ENCODE measurements around the gene SP6.

The SP6 gene

DNA sequence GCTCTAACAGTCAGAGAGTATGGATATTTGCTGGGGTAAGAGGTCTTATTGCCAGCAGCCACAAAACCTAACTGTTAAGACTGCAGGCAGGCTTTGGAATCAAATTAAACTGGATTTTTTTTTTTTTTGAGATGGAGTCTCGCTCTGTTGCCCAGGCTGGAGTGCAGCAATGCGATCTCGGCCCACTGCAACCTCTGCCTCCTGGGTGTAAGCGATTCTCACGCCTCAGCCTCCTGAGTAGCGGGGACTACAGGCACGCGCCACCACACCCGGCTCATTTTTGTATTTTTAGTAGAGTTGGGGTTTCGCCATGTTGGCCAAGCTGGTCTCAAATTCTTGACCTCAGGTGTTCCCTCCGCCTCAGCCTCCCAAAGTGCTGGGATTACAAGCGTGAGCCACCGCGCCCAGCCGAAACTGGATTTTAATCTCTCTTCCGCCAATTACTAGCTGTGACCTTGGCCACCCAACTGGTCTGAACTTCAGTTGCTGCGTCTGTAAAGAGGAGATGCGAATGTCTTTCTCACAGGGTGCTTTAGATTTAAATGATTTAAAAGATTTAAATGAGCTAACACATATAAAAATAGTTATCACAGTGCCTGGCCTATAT lies 20.5 kb downstream of the SP6 start:
- Histone ChIP-seq H3K9ac (ENCODE audit: low read length) (peak overlapping the region; percentile 84), H3K27me3 (ENCODE audit: low read depth, low read length) (no peaks in the 10 kb centered on the region), H3K79me2 (ENCODE audit: low read length) (peaks cover 28% of the 10 kb centered on the region), H3K9me3 (ENCODE audit: insufficient read depth, low read length) (no peaks in the 10 kb centered on the region), H3K27ac (ENCODE audit: low read length) (peak overlapping the region; percentile 42; the same call in 1 of the 2 replicates), H3K36me3 (replicated peaks; ENCODE audit: low read depth, low read length) (peaks cover 16% of the 10 kb centered on the region), H3K4me3 (ENCODE audit: low read length) (peak overlapping the region; percentile 95), H4K20me1 (ENCODE audit: insufficient read depth, low read length) (no peaks in the 10 kb centered on the region), H3K4me2 (ENCODE audit: low read length) (peak overlapping the region; percentile 73), H2AFZ (ENCODE audit: low read depth, low read length) (no peak overlapping the region), H3K4me1 (ENCODE audit: low read length) (peaks cover 17% of the 10 kb centered on the region)
- TF ChIP-seq, protein P1, sequence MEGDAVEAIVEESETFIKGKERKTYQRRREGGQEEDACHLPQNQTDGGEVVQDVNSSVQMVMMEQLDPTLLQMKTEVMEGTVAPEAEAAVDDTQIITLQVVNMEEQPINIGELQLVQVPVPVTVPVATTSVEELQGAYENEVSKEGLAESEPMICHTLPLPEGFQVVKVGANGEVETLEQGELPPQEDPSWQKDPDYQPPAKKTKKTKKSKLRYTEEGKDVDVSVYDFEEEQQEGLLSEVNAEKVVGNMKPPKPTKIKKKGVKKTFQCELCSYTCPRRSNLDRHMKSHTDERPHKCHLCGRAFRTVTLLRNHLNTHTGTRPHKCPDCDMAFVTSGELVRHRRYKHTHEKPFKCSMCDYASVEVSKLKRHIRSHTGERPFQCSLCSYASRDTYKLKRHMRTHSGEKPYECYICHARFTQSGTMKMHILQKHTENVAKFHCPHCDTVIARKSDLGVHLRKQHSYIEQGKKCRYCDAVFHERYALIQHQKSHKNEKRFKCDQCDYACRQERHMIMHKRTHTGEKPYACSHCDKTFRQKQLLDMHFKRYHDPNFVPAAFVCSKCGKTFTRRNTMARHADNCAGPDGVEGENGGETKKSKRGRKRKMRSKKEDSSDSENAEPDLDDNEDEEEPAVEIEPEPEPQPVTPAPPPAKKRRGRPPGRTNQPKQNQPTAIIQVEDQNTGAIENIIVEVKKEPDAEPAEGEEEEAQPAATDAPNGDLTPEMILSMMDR (IDR thresholded peaks at IDR 0.05; ENCODE audit: low read depth, low read length) = no peak
- TF ChIP-seq EZH2phosphoT487 (IDR thresholded peaks at IDR 0.05; ENCODE audit: low read depth) = no peak

DNA sequence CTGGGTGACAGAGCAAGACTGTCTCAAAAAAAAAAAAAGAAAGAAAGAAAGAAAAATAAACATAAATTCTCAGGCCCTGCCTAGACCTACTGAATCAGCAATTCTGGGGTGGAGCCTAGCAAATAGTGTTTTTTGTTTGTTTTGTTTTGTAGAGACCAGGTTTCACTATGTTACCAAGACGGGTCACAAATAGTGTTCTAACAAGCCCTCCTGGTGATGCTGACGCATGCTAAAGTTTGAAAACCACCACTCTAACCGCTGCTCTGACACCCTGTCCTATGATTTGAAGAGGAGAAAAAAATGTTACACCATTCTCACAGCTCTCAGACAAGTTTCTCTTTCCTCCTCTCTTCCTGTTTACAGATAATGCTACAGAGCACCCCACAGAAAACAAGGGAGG lies 21.1 kb downstream of the SP6 start:
- Histone ChIP-seq H3K9ac (ENCODE audit: low read length) (no peak overlapping the region), H2AFZ (ENCODE audit: low read depth, low read length) (no peak overlapping the region), H3K27me3 (ENCODE audit: low read depth, low read length) (no peaks in the 10 kb centered on the region), H3K4me1 (ENCODE audit: low read length) (peaks cover 17% of the 10 kb centered on the region), H3K4me3 (ENCODE audit: low read length) (no peak overlapping the region), H3K27ac (ENCODE audit: low read length) (no peak overlapping the region), H3K36me3 (replicated peaks; ENCODE audit: low read depth, low read length) (peaks cover 18% of the 10 kb centered on the region), H4K20me1 (ENCODE audit: insufficient read depth, low read length) (no peaks in the 10 kb centered on the region), H3K9me3 (ENCODE audit: insufficient read depth, low read length) (no peaks in the 10 kb centered on the region), H3K79me2 (ENCODE audit: low read length) (peaks cover 28% of the 10 kb centered on the region), H3K4me2 (ENCODE audit: low read length) (peak overlapping the region; percentile 73; the same call in 1 of the 2 replicates)
- TF ChIP-seq, protein P1 (IDR thresholded peaks at IDR 0.05; ENCODE audit: low read depth, low read length) = no peak
- TF ChIP-seq EZH2phosphoT487 (IDR thresholded peaks at IDR 0.05; ENCODE audit: low read depth) = no peak

DNA sequence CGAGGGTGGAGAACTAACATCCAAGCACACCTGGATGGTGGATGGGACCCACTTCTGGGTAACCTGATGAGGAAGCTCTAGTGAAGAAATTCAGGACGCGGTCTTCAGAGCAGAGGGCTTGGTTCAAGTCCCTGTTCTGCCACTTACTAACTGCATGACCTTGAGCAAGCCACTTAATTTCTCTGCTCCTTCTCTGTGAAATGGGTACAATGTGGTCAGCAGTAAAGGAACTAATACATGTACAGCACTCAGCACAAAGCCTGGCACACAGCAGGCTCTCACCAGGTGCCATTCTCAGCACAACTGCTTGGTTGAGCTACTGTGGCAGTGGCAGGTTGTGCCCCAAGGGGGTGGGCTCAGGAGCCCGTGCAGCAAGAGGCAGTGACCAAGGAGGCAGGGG lies 27.4 kb downstream of the SP6 start:
- Histone ChIP-seq H3K27ac (ENCODE audit: low read length) (no peak overlapping the region), H4K20me1 (ENCODE audit: insufficient read depth, low read length) (no peaks in the 10 kb centered on the region), H3K79me2 (ENCODE audit: low read length) (0 out of 2 replicates have a peak, but pooled peaks cover 3% of the 10 kb centered on the region), H3K4me1 (ENCODE audit: low read length) (peaks cover 18% of the 10 kb centered on the region), H3K9ac (ENCODE audit: low read length) (no peak overlapping the region), H3K9me3 (ENCODE audit: insufficient read depth, low read length) (no peaks in the 10 kb centered on the region), H3K4me2 (ENCODE audit: low read length) (no peak overlapping the region), H2AFZ (ENCODE audit: low read depth, low read length) (no peak overlapping the region), H3K4me3 (ENCODE audit: low read length) (no peak overlapping the region), H3K36me3 (replicated peaks; ENCODE audit: low read depth, low read length) (peaks cover 21% of the 10 kb centered on the region), H3K27me3 (ENCODE audit: low read depth, low read length) (no peaks in the 10 kb centered on the region)
- TF ChIP-seq EZH2phosphoT487 (IDR thresholded peaks at IDR 0.05; ENCODE audit: low read depth) = no peak
- TF ChIP-seq, protein P1 (IDR thresholded peaks at IDR 0.05; ENCODE audit: low read depth, low read length) = no peak

DNA sequence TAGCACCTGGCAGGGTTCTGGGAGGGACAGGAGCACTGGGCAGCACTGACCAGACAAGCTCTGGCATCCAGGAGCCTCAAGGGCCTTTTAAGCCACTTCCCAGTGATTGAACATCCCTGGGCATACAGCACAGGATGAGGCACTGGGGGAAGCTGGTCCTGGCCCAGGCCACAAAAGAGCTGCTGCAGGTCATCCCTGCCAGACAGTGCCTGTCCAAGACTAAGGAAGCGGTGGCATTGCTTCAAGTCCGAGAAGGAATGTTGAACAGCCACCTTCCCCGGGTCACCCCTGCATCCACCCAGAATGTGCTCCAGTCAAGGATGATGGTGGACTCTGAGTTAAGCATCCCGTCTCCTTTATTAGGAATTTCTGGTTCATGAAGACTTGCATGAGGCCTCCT lies 28.2 kb downstream of the SP6 start:
- Histone ChIP-seq H4K20me1 (ENCODE audit: insufficient read depth, low read length) (no peaks in the 10 kb centered on the region), H3K4me2 (ENCODE audit: low read length) (no peak overlapping the region), H3K9ac (ENCODE audit: low read length) (no peak overlapping the region), H3K79me2 (ENCODE audit: low read length) (no peaks in the 10 kb centered on the region), H3K36me3 (replicated peaks; ENCODE audit: low read depth, low read length) (peaks cover 17% of the 10 kb centered on the region), H2AFZ (ENCODE audit: low read depth, low read length) (no peak overlapping the region), H3K27ac (ENCODE audit: low read length) (no peak overlapping the region), H3K4me3 (ENCODE audit: low read length) (no peak overlapping the region), H3K27me3 (ENCODE audit: low read depth, low read length) (no peaks in the 10 kb centered on the region), H3K9me3 (ENCODE audit: insufficient read depth, low read length) (no peaks in the 10 kb centered on the region), H3K4me1 (ENCODE audit: low read length) (peaks cover 18% of the 10 kb centered on the region)
- TF ChIP-seq EZH2phosphoT487 (IDR thresholded peaks at IDR 0.05; ENCODE audit: low read depth) = no peak
- TF ChIP-seq, protein P1 (IDR thresholded peaks at IDR 0.05; ENCODE audit: low read depth, low read length) = no peak

Data from OCI-LY3 (cell line).